Measurements from ENCODE around the gene UBAP1L.
A peak's percentile ranks its signal among the peaks of the same experiment; 100 is the strongest.

Gene UBAP1L

GRCh38 chr15:65086680-65087111 is 28.3 kb downstream of the UBAP1L start:
- peak; percentile 50 for TF ChIP-seq CTCF (conservative IDR thresholded peaks at IDR 0.05; ENCODE audit: low read depth, low read length)
- no peak for DNase-seq (ENCODE audit: low read depth)
- no peak overlapping the region for H3K4me3 ChIP-seq (ENCODE audit: low read length)

- DNase-seq (ENCODE audit: low read depth): no peak
- peak; percentile 65 for TF ChIP-seq CTCF (conservative IDR thresholded peaks at IDR 0.05; ENCODE audit: low read depth, low read length)
- no peak overlapping the region for H3K4me3 ChIP-seq (ENCODE audit: low read length)
Observed at GRCh38 chr15:65085990-65086679, 28.9 kb downstream of the UBAP1L start.

GRCh38 chr15:65085207-65085753 is 29.7 kb downstream of the UBAP1L start:
- H3K4me3 ChIP-seq (ENCODE audit: low read length): no peak overlapping the region
- DNase-seq (ENCODE audit: low read depth): no peak
- TF ChIP-seq CTCF (conservative IDR thresholded peaks at IDR 0.05; ENCODE audit: low read depth, low read length): no peak

GRCh38 chr15:65084500-65085206 is 30.3 kb downstream of the UBAP1L start:
- DNase-seq (ENCODE audit: low read depth): no peak
- no peak overlapping the region for H3K4me3 ChIP-seq (ENCODE audit: low read length)
- no peak for TF ChIP-seq CTCF (conservative IDR thresholded peaks at IDR 0.05; ENCODE audit: low read depth, low read length)

GRCh38 chr15:65083262-65083701 is 31.7 kb downstream of the UBAP1L start:
- TF ChIP-seq CTCF (conservative IDR thresholded peaks at IDR 0.05; ENCODE audit: low read depth, low read length): peak; percentile 45
- no peak for DNase-seq (ENCODE audit: low read depth)
- no peak overlapping the region for H3K4me3 ChIP-seq (ENCODE audit: low read length)

- H3K4me3 ChIP-seq (ENCODE audit: low read length): no peak overlapping the region
- no peak for DNase-seq (ENCODE audit: low read depth)
- no peak for TF ChIP-seq CTCF (conservative IDR thresholded peaks at IDR 0.05; ENCODE audit: low read depth, low read length)
Observed at GRCh38 chr15:65082303-65082953, 32.6 kb downstream of the UBAP1L start.

Data from retinal pigment epithelial cell (primary cell).